A673 (cell line): ENCODE measurements around the gene EFHC1. TPM values are rescaled to one million over a fixed set of nuclear protein-coding genes. Genes with fewer than 3 reads are reported as not detected.

Source experiments
- BruUV-seq: library from RNA; stranded (reverse); fragments of 400-500 nt; replicated peaks from 2 replicates; lab custom pipeline; 2021; lab: Mats Ljungman, UMichigan
- CTCF ChIA-PET: fragments of 300-600 bp; sonication (Branson Sonifier 250); formaldehyde crosslinking; loops from one replicate; lab custom pipeline; 2022; ENCODE audit warnings: antibody characterized with exemption; lab: Charles Lee
- POLR2A ChIA-PET: fragments of 300-600 bp; sonication (Branson Sonifier 250); formaldehyde crosslinking; loops from one replicate; lab custom pipeline; 2022; ENCODE audit warnings: antibody characterized with exemption; ENCODE audit not compliant: low non-redundant PET; lab: Charles Lee
- DNase-seq: peaks from one replicate; pipeline ENCODE4 v3.0.0-alpha.2; 2015; ENCODE audit warnings: low spot score
- H3K27ac ChIP-seq: fragments of 200-600 bp; sonication (generic); 2 replicates; pipeline ENCODE4 v1.5.1; 2016; ENCODE audit warnings: mixed run types, low read depth, mild to moderate bottlenecking, mixed read lengths, antibody characterized with exemption, low read length; ENCODE audit not compliant: poor library complexity, severe bottlenecking
- H3K27me3 ChIP-seq: fragments of 200-600 bp; sonication (generic); replicated peaks from 2 replicates; pipeline ENCODE4 v1.6.1; 2017; ENCODE audit warnings: mixed run types, low read depth, mild to moderate bottlenecking, mixed read lengths, antibody characterized with exemption, low read length; ENCODE audit not compliant: insufficient read depth, poor library complexity
- H3K36me3 ChIP-seq: fragments of 200-600 bp; sonication (generic); 2 replicates; pipeline ENCODE4 v1.6.1; 2016; ENCODE audit warnings: mixed run types, mild to moderate bottlenecking, mixed read lengths, antibody characterized with exemption, low read length; ENCODE audit not compliant: insufficient read depth, poor library complexity, severe bottlenecking
- H3K4me1 ChIP-seq: fragments of 200-600 bp; sonication (generic); 2 replicates; pipeline ENCODE4 v1.6.1; 2017; ENCODE audit warnings: mixed run types, mild to moderate bottlenecking, mixed read lengths, antibody characterized with exemption, low read length; ENCODE audit not compliant: insufficient read depth, poor library complexity, severe bottlenecking
- H3K4me3 ChIP-seq: fragments of 200-600 bp; sonication (generic); 2 replicates; pipeline ENCODE4 v1.5.1; 2016; ENCODE audit warnings: low read depth, mixed run types, mild to moderate bottlenecking, mixed read lengths, low read length; ENCODE audit not compliant: poor library complexity, severe bottlenecking
- H3K9me3 ChIP-seq: fragments of 200-600 bp; sonication (generic); 2 replicates; pipeline ENCODE4 v1.6.1; 2016; ENCODE audit warnings: mixed run types, low read depth, mild to moderate bottlenecking, mixed read lengths, antibody characterized with exemption, low read length; ENCODE audit not compliant: poor library complexity, severe bottlenecking
- EZH2 ChIP-seq: fragments of 200-600 bp; sonication (generic); IDR thresholded peaks from 2 replicates; pipeline ENCODE4 v1.6.1; 2017; ENCODE audit warnings: borderline replicate concordance, low read depth, mild to moderate bottlenecking, mixed read lengths, antibody characterized with exemption, low read length; ENCODE audit not compliant: poor library complexity, severe bottlenecking
- intact Hi-C: fragments of 100-400 bp; cut with micrococcal nuclease; formaldehyde crosslinking; loops from one replicate; pipeline ENCODE4 v1.10.0; 2022; ENCODE audit not compliant: unreplicated experiment
- total RNA-seq: library from RNA; stranded (reverse); gene quantifications from 2 replicates; pipeline ENCODE4 v1.2.3, GENCODE V29; 2021
- TF ChIP-seq, protein P1 (sequence below): fragments of 300-800, 200-600 bp; sonication (generic); conservative IDR thresholded peaks from 2 replicates; pipeline ENCODE4 v1.5.1; 2017; ENCODE audit warnings: low read depth, mild to moderate bottlenecking, antibody characterized with exemption, low read length, moderate library complexity, mixed read lengths

The EFHC1 gene
- total RNA-seq, 1 experiment from 2014 or later = 16.9 TPM

GRCh38 chr6:52555518-52556233 lies 135.5 kb downstream of the EFHC1 start:
- POLR2A ChIA-PET = no interaction called here
- DNase-seq = no peak
- Histone ChIP-seq H3K36me3 (no peaks in the 10 kb centered on the region), H3K4me3 (no peak overlapping the region), H3K27ac (no peak overlapping the region), H3K9me3 (no peaks in the 10 kb centered on the region), H3K27me3 (no peaks in the 10 kb centered on the region), H3K4me1 (peaks cover 23% of the 10 kb centered on the region)
- intact Hi-C loops = no loop called here
- CTCF ChIA-PET = no interaction called here
- TF ChIP-seq, protein P1, sequence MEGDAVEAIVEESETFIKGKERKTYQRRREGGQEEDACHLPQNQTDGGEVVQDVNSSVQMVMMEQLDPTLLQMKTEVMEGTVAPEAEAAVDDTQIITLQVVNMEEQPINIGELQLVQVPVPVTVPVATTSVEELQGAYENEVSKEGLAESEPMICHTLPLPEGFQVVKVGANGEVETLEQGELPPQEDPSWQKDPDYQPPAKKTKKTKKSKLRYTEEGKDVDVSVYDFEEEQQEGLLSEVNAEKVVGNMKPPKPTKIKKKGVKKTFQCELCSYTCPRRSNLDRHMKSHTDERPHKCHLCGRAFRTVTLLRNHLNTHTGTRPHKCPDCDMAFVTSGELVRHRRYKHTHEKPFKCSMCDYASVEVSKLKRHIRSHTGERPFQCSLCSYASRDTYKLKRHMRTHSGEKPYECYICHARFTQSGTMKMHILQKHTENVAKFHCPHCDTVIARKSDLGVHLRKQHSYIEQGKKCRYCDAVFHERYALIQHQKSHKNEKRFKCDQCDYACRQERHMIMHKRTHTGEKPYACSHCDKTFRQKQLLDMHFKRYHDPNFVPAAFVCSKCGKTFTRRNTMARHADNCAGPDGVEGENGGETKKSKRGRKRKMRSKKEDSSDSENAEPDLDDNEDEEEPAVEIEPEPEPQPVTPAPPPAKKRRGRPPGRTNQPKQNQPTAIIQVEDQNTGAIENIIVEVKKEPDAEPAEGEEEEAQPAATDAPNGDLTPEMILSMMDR = no peak
- no peak for TF ChIP-seq EZH2
- BruUV-seq = no TSS peak

DNA sequence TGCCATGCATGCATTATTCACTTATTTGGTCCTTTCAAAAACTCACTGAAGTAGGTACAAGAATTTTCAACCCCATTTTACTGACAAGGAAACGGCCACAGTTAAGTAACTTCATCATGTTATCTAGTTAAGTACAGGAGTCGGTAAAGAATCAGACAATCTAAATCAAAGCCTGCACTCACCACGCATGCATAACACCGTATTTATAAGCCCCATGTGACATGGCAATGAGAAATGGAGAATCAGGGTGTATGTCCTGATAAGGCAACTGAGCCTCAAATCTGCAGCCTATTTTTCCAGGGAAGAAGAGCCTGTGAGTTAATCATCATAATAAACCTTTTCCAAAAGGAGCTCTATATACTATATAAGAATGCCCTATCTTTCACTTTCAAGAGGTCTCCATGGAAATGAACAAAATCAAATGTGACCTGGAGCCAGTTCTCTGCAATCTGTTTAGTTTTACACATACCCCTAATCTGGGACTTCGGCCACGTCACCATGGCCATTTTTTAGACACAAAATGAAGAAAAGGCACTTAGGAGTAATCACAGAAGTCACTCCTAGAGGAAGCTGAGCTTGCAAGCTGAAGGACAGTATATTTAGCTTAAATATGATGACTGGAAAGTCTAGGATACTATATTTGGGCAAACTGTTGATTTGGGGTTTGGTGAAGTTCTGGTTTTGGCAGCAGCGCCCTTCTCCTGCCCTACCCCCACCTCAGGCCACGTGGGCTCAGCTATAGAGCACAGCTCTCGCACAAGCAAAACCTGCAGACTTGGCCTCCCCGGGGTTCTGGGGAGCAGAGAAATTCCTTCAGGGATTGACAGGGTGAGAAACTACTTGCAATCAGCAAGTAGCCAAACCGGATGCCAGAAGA lies 137.5 kb downstream of the EFHC1 start:
- H3K27ac ChIP-seq = no peak overlapping the region
- H3K9me3 ChIP-seq = no peaks in the 10 kb centered on the region
- POLR2A ChIA-PET = no interaction called here
- H3K36me3 ChIP-seq = no peaks in the 10 kb centered on the region
- no TSS peak for BruUV-seq
- H3K4me3 ChIP-seq = no peak overlapping the region
- DNase-seq = no peak
- H3K27me3 ChIP-seq = no peaks in the 10 kb centered on the region
- peaks cover 9% of the 10 kb centered on the region for H3K4me1 ChIP-seq
- TF ChIP-seq, protein P1 = no peak
- TF ChIP-seq EZH2 = no peak
- CTCF ChIA-PET = no interaction called here
- intact Hi-C loops = no loop called here

DNA sequence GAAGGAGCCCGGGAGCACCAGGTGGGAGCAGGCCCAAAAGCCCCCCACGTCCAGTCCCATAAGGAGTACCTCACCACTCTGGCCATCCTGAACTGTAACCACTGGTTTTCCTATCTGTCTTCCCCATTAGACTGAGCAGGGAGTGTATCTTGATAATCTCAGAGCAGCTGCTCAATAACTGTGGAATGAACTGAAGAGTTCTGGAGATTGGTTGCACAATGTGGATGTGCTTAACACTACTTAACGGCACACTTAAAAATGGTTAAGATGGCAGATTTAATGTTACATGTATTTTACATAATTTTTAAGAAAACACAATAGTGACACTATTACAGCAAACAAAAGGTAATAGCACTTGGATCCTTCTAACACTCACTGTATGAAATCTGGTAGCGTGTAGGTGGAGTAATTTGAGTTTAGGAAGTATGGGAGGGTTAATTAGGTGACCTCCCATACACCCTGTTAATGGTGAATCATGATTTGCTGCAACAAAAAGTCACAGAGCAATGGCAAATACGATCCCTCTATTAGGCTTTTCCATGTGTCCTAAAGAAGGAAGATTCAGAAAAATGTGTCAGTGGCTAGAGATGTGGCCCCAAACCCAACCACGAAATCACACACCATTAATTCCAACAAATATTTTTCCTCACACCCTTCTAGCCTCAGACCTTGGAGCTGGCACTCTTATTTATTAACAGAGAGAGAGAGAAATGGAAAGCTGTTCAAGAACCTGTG lies 138.3 kb downstream of the EFHC1 start:
- no peak overlapping the region for H3K4me3 ChIP-seq
- TF ChIP-seq, protein P1 = no peak
- TF ChIP-seq EZH2 = no peak
- H3K9me3 ChIP-seq = no peaks in the 10 kb centered on the region
- intact Hi-C loops = no loop called here
- H3K27me3 ChIP-seq = no peaks in the 10 kb centered on the region
- no peaks in the 10 kb centered on the region for H3K36me3 ChIP-seq
- ChIA-PET CTCF (no interaction called here), POLR2A (no interaction called here)
- DNase-seq = no peak
- peaks cover 9% of the 10 kb centered on the region for H3K4me1 ChIP-seq
- no TSS peak for BruUV-seq
- no peak overlapping the region for H3K27ac ChIP-seq
